PC-9 (cell line): ENCODE measurements around the gene OR5B3. TPM values are rescaled to one million over a fixed set of nuclear protein-coding genes. Genes with fewer than 3 reads are reported as not detected.
A peak's percentile ranks its signal among the peaks of the same experiment; 100 is the strongest.

Source experiments
- BruUV-seq: library from RNA; stranded (reverse); fragments of 400-500 nt; replicated peaks from 2 replicates; lab custom pipeline; 2021; lab: Mats Ljungman, UMichigan
- CTCF ChIA-PET: fragments of 300-600 bp; sonication (Branson Sonifier 250); formaldehyde crosslinking; loops from one replicate; lab custom pipeline; 2022; ENCODE audit warnings: antibody characterized with exemption; lab: Charles Lee
- POLR2A ChIA-PET: fragments of 300-600 bp; sonication (Branson Sonifier 250); formaldehyde crosslinking; loops from one replicate; lab custom pipeline; 2022; ENCODE audit warnings: antibody characterized with exemption; ENCODE audit not compliant: unreplicated experiment; lab: Charles Lee
- DNase-seq, 2 experiments: peaks; one replicate each; pipeline versions ENCODE4 v3.0.0 to v3.0.0-alpha.2; 2015 to 2022; ENCODE audit warnings: mixed read lengths in 1 of 2
- H2AFZ ChIP-seq: fragments of 200-600 bp; sonication (generic); 2 replicates; pipeline ENCODE4 v1.8.1; 2017; ENCODE audit warnings: antibody characterized with exemption
- H3F3A ChIP-seq: fragments of 200-600 bp; sonication (generic); 2 replicates; pipeline ENCODE4 v1.8.1; 2017; ENCODE audit warnings: antibody characterized with exemption, mild to moderate bottlenecking, low read depth; ENCODE audit not compliant: insufficient read depth
- H3K27ac ChIP-seq: fragments of 200-600 bp; sonication (generic); 2 replicates; pipeline ENCODE4 v1.6.1; 2016; ENCODE audit warnings: mixed run types
- H3K27me3 ChIP-seq: fragments of 200-600 bp; sonication (generic); 2 replicates; pipeline ENCODE4 v1.6.1; 2016; ENCODE audit warnings: low read depth, mixed run types; ENCODE audit not compliant: insufficient read depth
- H3K36me3 ChIP-seq: fragments of 200-600 bp; sonication (generic); 2 replicates; pipeline ENCODE4 v1.6.1; 2016; ENCODE audit warnings: low read depth, mixed run types
- H3K4me1 ChIP-seq: fragments of 200-600 bp; sonication (generic); replicated peaks from 2 replicates; pipeline ENCODE4 v1.6.1; 2016; ENCODE audit warnings: mixed run types; ENCODE audit not compliant: insufficient read depth
- H3K4me2 ChIP-seq: fragments of 200-600 bp; sonication (generic); 2 replicates; pipeline ENCODE4 v1.6.1; 2017; ENCODE audit warnings: mixed run types
- H3K4me3 ChIP-seq: fragments of 200-600 bp; sonication (generic); 2 replicates; pipeline ENCODE4 v1.6.1; 2016; ENCODE audit warnings: mixed run types
- H3K79me2 ChIP-seq: fragments of 200-600 bp; sonication (generic); 2 replicates; pipeline ENCODE4 v1.6.1; 2017; ENCODE audit warnings: low read depth, mixed run types
- H3K9me2 ChIP-seq: fragments of 200-600 bp; sonication (generic); 2 replicates; pipeline ENCODE4 v1.8.1; 2017; ENCODE audit warnings: mild to moderate bottlenecking; ENCODE audit not compliant: insufficient read depth
- H3K9me3 ChIP-seq: fragments of 200-600 bp; sonication (generic); 2 replicates; pipeline ENCODE4 v1.8.1; 2016; ENCODE audit warnings: low read depth; ENCODE audit not compliant: insufficient read depth
- H4K20me1 ChIP-seq: fragments of 200-600 bp; sonication (generic); 2 replicates; pipeline ENCODE4 v1.8.1; 2017; ENCODE audit not compliant: insufficient read depth
- CTCF ChIP-seq: fragments of 200-600 bp; sonication (generic); conservative IDR thresholded peaks from 2 replicates; pipeline ENCODE4 v1.6.1; 2017; ENCODE audit warnings: mixed run types, antibody characterized with exemption, mild to moderate bottlenecking, moderate library complexity
- EZH2 ChIP-seq: fragments of 200-600 bp; sonication (generic); IDR thresholded peaks from 2 replicates; pipeline ENCODE4 v1.8.0; 2017; ENCODE audit warnings: antibody characterized with exemption, low read depth
- intact Hi-C: fragments of 100-400 bp; cut with micrococcal nuclease; formaldehyde crosslinking; loops from one replicate; pipeline ENCODE4 v1.10.0; 2022; ENCODE audit not compliant: unreplicated experiment
- total RNA-seq: library from RNA; stranded (reverse); gene quantifications from 2 replicates; pipeline ENCODE4 v1.2.3, GENCODE V29; 2021

OR5B3 gene
- total RNA-seq, 1 experiment from 2014 or later: not detected

DNA sequence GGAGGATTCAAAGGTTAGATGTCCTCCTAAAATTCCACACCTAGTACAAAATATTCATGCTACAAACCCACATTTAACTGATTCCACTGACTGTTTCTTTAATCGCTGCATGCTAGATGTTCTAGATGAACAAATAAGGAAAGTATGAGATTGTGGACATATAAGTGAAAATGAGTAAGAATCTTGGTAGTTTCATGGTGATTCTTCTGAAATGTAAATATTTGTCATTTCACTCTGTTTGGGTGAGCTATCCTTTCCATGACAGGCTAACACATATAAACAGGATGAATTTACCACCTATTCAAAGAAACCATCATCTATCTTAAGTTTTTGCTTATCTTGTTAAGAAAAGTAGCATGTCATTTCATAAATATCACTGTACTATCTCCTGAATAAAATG, 14.8 kb downstream of the OR5B3 start:
- Histone ChIP-seq H2AFZ (no peak overlapping the region), H3K9me2 (no peaks in the 10 kb centered on the region), H3K9me3 (peaks cover 7% of the 10 kb centered on the region; the same call in 1 of the 2 replicates), H3K4me3 (no peak overlapping the region), H3K27ac (no peak overlapping the region), H3K4me2 (peak overlapping the region; percentile 41; the same call in 1 of the 2 replicates), H3K27me3 (no peaks in the 10 kb centered on the region), H3K79me2 (no peaks in the 10 kb centered on the region), H3F3A (peaks cover 17% of the 10 kb centered on the region), H3K36me3 (no peaks in the 10 kb centered on the region), H3K4me1 (peaks cover 30% of the 10 kb centered on the region), H4K20me1 (no peaks in the 10 kb centered on the region)
- ChIA-PET POLR2A (no interaction called here), CTCF (no interaction called here)
- intact Hi-C loops: loop anchor here (2.0 to 5.0 kb wide), 2 partner anchors 57 to 725 kb away; partner anchors contain the start of gene ZDHHC5
- no peak for TF ChIP-seq EZH2
- no peak for TF ChIP-seq CTCF
- no peak for DNase-seq
- BruUV-seq: no TSS peak

- no TSS peak for BruUV-seq
- Histone ChIP-seq H3K79me2 (no peaks in the 10 kb centered on the region), H3K9me3 (peaks cover 7% of the 10 kb centered on the region; the same call in 1 of the 2 replicates), H3K36me3 (no peaks in the 10 kb centered on the region), H3K27ac (no peak overlapping the region), H4K20me1 (no peaks in the 10 kb centered on the region), H3K4me3 (no peak overlapping the region), H3K9me2 (no peaks in the 10 kb centered on the region), H3K4me2 (no peak overlapping the region), H3F3A (peaks cover 17% of the 10 kb centered on the region), H3K4me1 (peaks cover 30% of the 10 kb centered on the region), H2AFZ (no peak overlapping the region), H3K27me3 (no peaks in the 10 kb centered on the region)
- DNase-seq: no peak
- TF ChIP-seq CTCF (no peak), EZH2 (no peak)
- intact Hi-C loops: loop anchor here (5.0 kb wide), 1 partner anchor 723 kb away; the partner anchor contains the start of gene ZDHHC5
- ChIA-PET POLR2A (no interaction called here), CTCF (no interaction called here)
Observed at GRCh38 chr11:58390551-58391063, 16.1 kb downstream of the OR5B3 start.

- Histone ChIP-seq H3K9me3 (no peaks in the 10 kb centered on the region), H3F3A (no peaks in the 10 kb centered on the region), H3K36me3 (no peaks in the 10 kb centered on the region), H3K4me2 (no peak within 1 kb of the TSS), H3K9me2 (no peaks in the 10 kb centered on the region), H2AFZ (no peak within 1 kb of the TSS), H4K20me1 (no peaks in the 10 kb centered on the region), H3K4me1 (no peaks in the 10 kb centered on the region), H3K27ac (no peak within 1 kb of the TSS), H3K79me2 (no peaks in the 10 kb centered on the region), H3K4me3 (no peak within 1 kb of the TSS), H3K27me3 (no peaks in the 10 kb centered on the region)
- TF ChIP-seq CTCF (no peak), EZH2 (no peak)
- BruUV-seq: no TSS peak
- DNase-seq: no peak
- CTCF ChIA-PET: no interaction called here
- POLR2A ChIA-PET: no interaction called here
- intact Hi-C loops: no loop called here
Observed at GRCh38 chr11:58358969-58359368, 47.7 kb downstream of the OR5B3 start, which contains the start of gene OR5B17. Gene OR5B17 (minus strand): TSS chr11:58359069. CDS start chr11:58359069, 0 bp downstream.
